ENCODE data around the gene PNP. TPM values are rescaled to one million over a fixed set of nuclear protein-coding genes. Genes with fewer than 3 reads are reported as not detected.

PNP gene
- total and polyA plus RNA-seq, 2 of the 8 experiments (the other 6 are each of a cell fraction or from before 2014, with no cell fraction given), result 108 to 130 TPM

GRCh38 chr14:20498622-20499021 is 29.4 kb downstream of the PNP start:
- peaks cover 0 to 8% (median 3%) of the 10 kb centered on the region in 4 experiments; a peak in 6 of 7 replicates for H3K4me1 ChIP-seq (replicated peaks in 1 of 4; ENCODE audit: control insufficient read depth in 3 of 4, insufficient read depth in 4 of 4, low read length in 3 of 4)
- H3K79me1 ChIP-seq (ENCODE audit: low read depth, low read length), result no peaks in the 10 kb centered on the region
- POLR2A ChIA-PET (ENCODE audit: partially characterized antibody), result interaction anchor here (0.8 to 2.9 kb wide), 4 partner anchors 11 to 43 kb away, joined by 3 to 13 read pairs (median 5); partner anchors contain the start of gene PNP
- H3K4me2 ChIP-seq (ENCODE audit: insufficient read depth in 1 of 2, low read depth in 2 of 2, low read length in 2 of 2), result no peak overlapping the region
- no peak overlapping the region for H3K14ac ChIP-seq (ENCODE audit: insufficient read length)
- CTCF ChIA-PET (ENCODE audit: partially characterized antibody), result interaction anchor here (0.8 to 2.4 kb wide), 2 partner anchors 12 to 108 kb away, joined by 3 to 14 read pairs; no protein-coding TSS in a partner anchor
- H2BK5ac ChIP-seq (ENCODE audit: low read depth, low read length), result no peak overlapping the region
- H3K4me3 ChIP-seq (ENCODE audit: extremely low read depth in 1 of 4, insufficient read depth in 2 of 4, low read depth in 3 of 4, low read length in 4 of 4), result peak overlapping the region in 1 of 4 experiments; percentile 6; a peak in 1 of 8 replicates
- FAIRE-seq, result no peak
- no peak overlapping the region; the same call in 1 of the 2 replicates for H2BK20ac ChIP-seq (ENCODE audit: low read length)
- H4K20me1 ChIP-seq (replicated peaks in 1 of 2; ENCODE audit: control insufficient read depth in 1 of 2, insufficient read depth in 2 of 2, low read length in 2 of 2), result no peaks in the 10 kb centered on the region
- H3K79me2 ChIP-seq (ENCODE audit: control insufficient read depth in 1 of 2, insufficient read depth in 2 of 2, low read length in 2 of 2), result no peaks in the 10 kb centered on the region
- H3K18ac ChIP-seq (ENCODE audit: extremely low read depth, low read length), result peak overlapping the region; percentile 32; the same call in 1 of the 2 replicates
- no peaks in the 10 kb centered on the region for H3K27me3 ChIP-seq (replicated peaks in 1 of 4; ENCODE audit: control insufficient read depth in 3 of 4, extremely low read depth in 1 of 4, insufficient read depth in 3 of 4, low read length in 3 of 4)
- peaks cover 0 to 5% of the 10 kb centered on the region in 2 experiments; a peak in 2 of 4 replicates for H3K9me3 ChIP-seq (ENCODE audit: insufficient read depth in 2 of 2, low read depth in 1 of 2, low read length in 1 of 2)
- H2AFZ ChIP-seq (ENCODE audit: low read length), result peak overlapping the region; percentile 38; the same call in 1 of the 2 replicates
- no peak overlapping the region for H4K5ac ChIP-seq (ENCODE audit: insufficient read length, low read depth, low read length)
- no peak overlapping the region; the same call in 1 of the 2 replicates for H4K8ac ChIP-seq (ENCODE audit: extremely low read depth, insufficient read depth, low read length)
- H3K23me2 ChIP-seq (ENCODE audit: low read depth, low read length), result no peaks in the 10 kb centered on the region; the same call in 1 of the 2 replicates
- H4K91ac ChIP-seq (replicated peaks; ENCODE audit: insufficient read length, low read length), result no peak overlapping the region
- WGBS, 2 experiments (ENCODE audit: extremely low coverage in 1 of 2, insufficient coverage in 1 of 2, insufficient read length in 1 of 2, insufficient replicate concordance in 2 of 2, low coverage in 1 of 2, low lambda C conversion rate in 2 of 2, missing lambda C conversion rate in 1 of 2), result 91% methylated on average over 2 of the region's 2 CpGs; no CpG with 5 or more reads in 1 of the 2 experiments
- H2BK120ac ChIP-seq (replicated peaks; ENCODE audit: low read depth, low read length), result peak overlapping the region; percentile 9
- no peak overlapping the region for H3K56ac ChIP-seq (replicated peaks; ENCODE audit: insufficient read length, low read depth, low read length)
- 0 out of 2 replicates have a peak overlapping the region, but pooled peaks have one; percentile 46 for H2BK15ac ChIP-seq (ENCODE audit: low read length)
- TF ChIP-seq SIRT6 (IDR thresholded peaks at IDR 0.05; ENCODE audit: low read length) (no peak), JUN (IDR thresholded peaks at IDR 0.05; ENCODE audit: low read depth, low read length) (no peak), ATF3 (IDR thresholded peaks at IDR 0.05; ENCODE audit: insufficient read depth, low read depth, low read length) (no peak), POLR2AphosphoS5 (IDR thresholded peaks at IDR 0.05; ENCODE audit: low read depth, low read length) (no peak), YY1 (IDR thresholded peaks at IDR 0.05; ENCODE audit: low read depth, low read length) (no peak), TAF7 (optimal IDR thresholded peaks at IDR 0.05; ENCODE audit: borderline replicate concordance, low read depth, low read length) (no peak), TAF1 (IDR thresholded peaks at IDR 0.05; ENCODE audit: low read depth, low read length) (no peak)
- H3K4ac ChIP-seq (replicated peaks; ENCODE audit: insufficient read length, low read depth, low read length), result no peak overlapping the region
- no peak overlapping the region for H2AK5ac ChIP-seq (ENCODE audit: low read depth, low read length)
- H2BK12ac ChIP-seq (ENCODE audit: low read depth, low read length), result 0 out of 2 replicates have a peak overlapping the region, but pooled peaks have one; percentile 50
- H3K9ac ChIP-seq (replicated peaks in 1 of 4; ENCODE audit: extremely low read depth in 1 of 4, low read depth in 3 of 4, low read length in 3 of 4), result no peak overlapping the region
- no peak overlapping the region for H3K23ac ChIP-seq (ENCODE audit: insufficient read length)
- no peaks in the 10 kb centered on the region for H3K36me3 ChIP-seq (ENCODE audit: control insufficient read depth in 2 of 4, insufficient read depth in 4 of 4, low read length in 3 of 4)
- DNase-seq (ENCODE audit: low read depth in 1 of 2, low spot score in 2 of 2), result no peak
- H3K27ac ChIP-seq (ENCODE audit: low read depth, low read length), result no peak overlapping the region
